HL-60 (cell line): ENCODE data around the gene TRIM28.

Source experiments
- DNase-seq, 2 experiments: peaks; one replicate each; pipeline ENCODE4 v3.0.0-alpha.2; 2010 to 2020; ENCODE audit warnings: low read depth in 1 of 2, low spot score in 1 of 2
- H3K27ac ChIP-seq: fragments of 250-450 bp; sonication (Bioruptor Pico); replicated peaks from 2 replicates; pipeline ENCODE4 v1.5.1; 2020; ENCODE audit warnings: mild to moderate bottlenecking, moderate library complexity
- H3K27me3 ChIP-seq: fragments of 250-450 bp; sonication (Bioruptor Pico); 2 replicates; pipeline ENCODE4 v1.5.1; 2021; ENCODE audit warnings: mild to moderate bottlenecking, moderate library complexity; ENCODE audit not compliant: insufficient read depth, poor library complexity, severe bottlenecking
- H3K4me3 ChIP-seq: replicated peaks from 2 replicates; pipeline ENCODE4 v1.5.1; 2011; ENCODE audit warnings: mild to moderate bottlenecking, control low read depth, low read length; ENCODE audit not compliant: insufficient read depth
- GABPA ChIP-seq: IDR thresholded peaks from 2 replicates; pipeline ENCODE4 v1.6.1; 2012; ENCODE audit warnings: low read depth
- POLR2AphosphoS5 ChIP-seq: IDR thresholded peaks from 2 replicates; pipeline ENCODE4 v1.6.1; 2012; ENCODE audit warnings: low read depth
- SPI1 ChIP-seq: IDR thresholded peaks from 2 replicates; pipeline ENCODE4 v1.6.1; 2012; ENCODE audit warnings: low read depth, mild to moderate bottlenecking, borderline replicate concordance
- TF ChIP-seq, protein P1 (sequence below): IDR thresholded peaks from one replicate; pipeline ENCODE4 v1.5.1; 2011; ENCODE audit warnings: low read length, control low read depth, inconsistent platforms; ENCODE audit not compliant: insufficient read depth
- TF ChIP-seq, protein P2 (sequence below): IDR thresholded peaks from 2 replicates; pipeline ENCODE4 v1.6.1; 2012; ENCODE audit warnings: low read depth; ENCODE audit not compliant: insufficient replicate concordance

Gene TRIM28

DNA sequence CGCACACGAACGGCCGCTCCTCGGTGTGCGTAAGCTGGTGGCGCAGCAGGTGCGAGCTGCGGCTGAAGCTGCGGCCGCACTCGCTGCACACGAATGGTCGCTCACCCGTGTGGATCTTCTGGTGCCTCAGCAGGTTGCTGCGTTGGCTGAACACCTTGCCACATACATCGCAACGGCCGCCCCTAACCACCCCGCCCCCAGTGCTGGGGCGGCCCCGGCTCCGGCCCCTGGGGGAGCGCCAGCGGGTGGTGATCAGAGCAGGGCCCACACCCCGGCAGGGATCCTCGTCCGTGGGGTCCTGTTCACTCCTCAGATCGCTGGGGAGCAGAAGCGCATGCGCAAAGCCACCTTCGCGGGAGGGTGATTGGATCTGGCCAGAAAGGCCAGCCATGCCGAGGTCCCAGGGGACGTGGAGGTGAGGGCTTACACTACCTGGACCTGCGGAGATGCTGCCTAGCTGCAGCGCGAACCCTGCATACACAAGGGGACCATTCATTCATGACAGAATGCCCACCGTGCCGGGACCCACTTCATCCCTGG lies 19.2 kb downstream of the TRIM28 start:
- Histone ChIP-seq H3K4me3 (peak overlapping the region; percentile 21), H3K27ac (no peak overlapping the region), H3K27me3 (no peaks in the 10 kb centered on the region)
- TF ChIP-seq GABPA (no peak), POLR2AphosphoS5 (no peak; the same call in 1 of the 2 replicates), SPI1 (no peak)
- TF ChIP-seq, protein P1, sequence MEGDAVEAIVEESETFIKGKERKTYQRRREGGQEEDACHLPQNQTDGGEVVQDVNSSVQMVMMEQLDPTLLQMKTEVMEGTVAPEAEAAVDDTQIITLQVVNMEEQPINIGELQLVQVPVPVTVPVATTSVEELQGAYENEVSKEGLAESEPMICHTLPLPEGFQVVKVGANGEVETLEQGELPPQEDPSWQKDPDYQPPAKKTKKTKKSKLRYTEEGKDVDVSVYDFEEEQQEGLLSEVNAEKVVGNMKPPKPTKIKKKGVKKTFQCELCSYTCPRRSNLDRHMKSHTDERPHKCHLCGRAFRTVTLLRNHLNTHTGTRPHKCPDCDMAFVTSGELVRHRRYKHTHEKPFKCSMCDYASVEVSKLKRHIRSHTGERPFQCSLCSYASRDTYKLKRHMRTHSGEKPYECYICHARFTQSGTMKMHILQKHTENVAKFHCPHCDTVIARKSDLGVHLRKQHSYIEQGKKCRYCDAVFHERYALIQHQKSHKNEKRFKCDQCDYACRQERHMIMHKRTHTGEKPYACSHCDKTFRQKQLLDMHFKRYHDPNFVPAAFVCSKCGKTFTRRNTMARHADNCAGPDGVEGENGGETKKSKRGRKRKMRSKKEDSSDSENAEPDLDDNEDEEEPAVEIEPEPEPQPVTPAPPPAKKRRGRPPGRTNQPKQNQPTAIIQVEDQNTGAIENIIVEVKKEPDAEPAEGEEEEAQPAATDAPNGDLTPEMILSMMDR, result no peak
- TF ChIP-seq, protein P2, sequence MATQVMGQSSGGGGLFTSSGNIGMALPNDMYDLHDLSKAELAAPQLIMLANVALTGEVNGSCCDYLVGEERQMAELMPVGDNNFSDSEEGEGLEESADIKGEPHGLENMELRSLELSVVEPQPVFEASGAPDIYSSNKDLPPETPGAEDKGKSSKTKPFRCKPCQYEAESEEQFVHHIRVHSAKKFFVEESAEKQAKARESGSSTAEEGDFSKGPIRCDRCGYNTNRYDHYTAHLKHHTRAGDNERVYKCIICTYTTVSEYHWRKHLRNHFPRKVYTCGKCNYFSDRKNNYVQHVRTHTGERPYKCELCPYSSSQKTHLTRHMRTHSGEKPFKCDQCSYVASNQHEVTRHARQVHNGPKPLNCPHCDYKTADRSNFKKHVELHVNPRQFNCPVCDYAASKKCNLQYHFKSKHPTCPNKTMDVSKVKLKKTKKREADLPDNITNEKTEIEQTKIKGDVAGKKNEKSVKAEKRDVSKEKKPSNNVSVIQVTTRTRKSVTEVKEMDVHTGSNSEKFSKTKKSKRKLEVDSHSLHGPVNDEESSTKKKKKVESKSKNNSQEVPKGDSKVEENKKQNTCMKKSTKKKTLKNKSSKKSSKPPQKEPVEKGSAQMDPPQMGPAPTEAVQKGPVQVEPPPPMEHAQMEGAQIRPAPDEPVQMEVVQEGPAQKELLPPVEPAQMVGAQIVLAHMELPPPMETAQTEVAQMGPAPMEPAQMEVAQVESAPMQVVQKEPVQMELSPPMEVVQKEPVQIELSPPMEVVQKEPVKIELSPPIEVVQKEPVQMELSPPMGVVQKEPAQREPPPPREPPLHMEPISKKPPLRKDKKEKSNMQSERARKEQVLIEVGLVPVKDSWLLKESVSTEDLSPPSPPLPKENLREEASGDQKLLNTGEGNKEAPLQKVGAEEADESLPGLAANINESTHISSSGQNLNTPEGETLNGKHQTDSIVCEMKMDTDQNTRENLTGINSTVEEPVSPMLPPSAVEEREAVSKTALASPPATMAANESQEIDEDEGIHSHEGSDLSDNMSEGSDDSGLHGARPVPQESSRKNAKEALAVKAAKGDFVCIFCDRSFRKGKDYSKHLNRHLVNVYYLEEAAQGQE, result no peak
- DNase-seq, result no peak

DNA sequence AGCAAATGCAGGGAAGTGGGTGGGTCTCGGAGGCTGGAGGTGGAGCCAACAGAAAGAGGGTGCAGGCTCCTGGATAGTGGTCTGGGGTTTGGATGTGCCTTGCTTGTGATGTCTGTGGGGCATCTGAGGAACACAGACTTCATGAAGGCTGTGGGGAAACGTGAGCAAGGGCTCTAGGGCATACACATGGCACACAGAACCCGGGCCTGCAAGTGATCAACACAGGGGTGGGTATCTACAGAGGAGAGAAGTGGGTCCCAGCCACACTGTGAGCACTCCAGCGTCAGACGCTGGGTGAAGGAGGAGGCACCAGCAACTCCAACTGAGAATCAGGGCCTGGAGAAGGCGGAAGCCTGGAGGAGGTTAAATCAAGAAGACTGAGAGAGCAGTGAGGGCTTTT lies 20.0 kb downstream of the TRIM28 start:
- no peak for DNase-seq
- Histone ChIP-seq H3K4me3 (no peak overlapping the region), H3K27me3 (no peaks in the 10 kb centered on the region), H3K27ac (no peak overlapping the region)
- TF ChIP-seq GABPA, result no peak
- TF ChIP-seq SPI1, result no peak
- TF ChIP-seq, protein P1, result no peak
- TF ChIP-seq, protein P2, result no peak
- no peak for TF ChIP-seq POLR2AphosphoS5

DNA sequence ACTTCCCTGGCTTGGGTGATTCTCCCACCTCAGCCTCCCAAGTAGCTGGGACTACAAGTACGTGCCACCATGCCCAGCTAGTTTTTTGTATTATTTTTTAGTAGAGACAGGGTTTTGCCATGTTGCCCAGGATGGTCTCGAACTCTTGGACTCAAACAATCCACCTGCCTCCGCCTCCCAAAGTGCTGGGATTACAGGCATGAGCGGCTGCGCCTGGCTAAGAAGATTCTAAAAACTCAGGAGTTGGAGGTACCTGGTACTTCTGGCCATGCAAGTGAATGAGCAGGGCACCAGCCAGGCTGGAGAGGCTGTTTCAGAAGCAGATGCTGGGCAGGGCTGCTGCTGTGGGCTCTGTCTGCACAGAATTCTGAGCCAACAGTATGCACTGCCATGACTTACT lies 23.1 kb downstream of the TRIM28 start:
- no peak overlapping the region for H3K4me3 ChIP-seq
- no peak for DNase-seq
- H3K27me3 ChIP-seq, result no peaks in the 10 kb centered on the region
- H3K27ac ChIP-seq, result no peak overlapping the region
- TF ChIP-seq, protein P2, result no peak
- no peak for TF ChIP-seq SPI1
- TF ChIP-seq, protein P1, result no peak
- no peak for TF ChIP-seq POLR2AphosphoS5
- TF ChIP-seq GABPA, result no peak
